K562 (cell line): ENCODE data around the gene UPF2. TPM values are rescaled to one million over a fixed set of nuclear protein-coding genes. Genes with fewer than 3 reads are reported as not detected.

ENCODE experiments used
- CUX1 ChIP-seq: fragments of 200-800 bp; sonication (Bioruptor generic); IDR thresholded peaks from 2 replicates; pipeline ENCODE4 v1.6.1; 2016; ENCODE audit warnings: missing genetic modification characterization, missing compliant biosample characterization
- FOXJ3 ChIP-seq: sonication (generic); formaldehyde crosslinking; IDR thresholded peaks from 2 replicates; pipeline ENCODE4 v1.4.0; 2020; ENCODE audit warnings: mild to moderate bottlenecking, missing genetic modification reagents
- ILF3 ChIP-seq: fragments of 450-650 bp; IDR thresholded peaks from 2 replicates; pipeline ENCODE4 v1.6.1; 2018; ENCODE audit warnings: antibody characterized with exemption, mild to moderate bottlenecking, moderate library complexity, borderline replicate concordance
- POLR2AphosphoS2 ChIP-seq: IDR thresholded peaks from 2 replicates; pipeline ENCODE4 v1.6.1; 2012; ENCODE audit warnings: low read length, improper control_type of control experiment
- RUNX1 ChIP-seq: sonication (generic); IDR thresholded peaks from 2 replicates; pipeline ENCODE4 v1.6.1; 2016; ENCODE audit warnings: antibody characterized with exemption, low read depth
- THRB ChIP-seq: fragments of 450-650 bp; formaldehyde crosslinking; conservative IDR thresholded peaks from 2 replicates; pipeline ENCODE4 v1.4.0; 2022; ENCODE audit warnings: mild to moderate bottlenecking, missing genetic modification characterization
- TSC22D4 ChIP-seq: fragments of 450-650 bp; IDR thresholded peaks from 2 replicates; pipeline ENCODE4 v1.6.1; 2016; ENCODE audit warnings: missing genetic modification characterization, missing biosample characterization, control low read depth
- ZNF644 ChIP-seq: fragments of 200-800 bp; sonication (Bioruptor generic); IDR thresholded peaks from 2 replicates; pipeline ENCODE4 v1.6.1; 2016; ENCODE audit warnings: low read depth, missing genetic modification characterization, missing compliant biosample characterization
- polyA plus RNA-seq, 8 experiments: library from polyadenylated mRNA; depleted of rRNA in 4 of 8; stranded (reverse) in 5 of 8; unstranded in 3 of 8; fragments of >200 nt; fragmentation: Nextera tagmentation in 2 of 8; fragmentation: Illumina TruSeq in 1 of 8; extraction: Ambion mirVana in 2 of 8; extraction: Trizol in 1 of 8; gene quantifications; 2 replicates each; pipeline versions ENCODE4 v1.2.1 to v1.2.3, GENCODE V29; 2011 to 2014; ENCODE audit warnings: inconsistent platforms in 1 of 8, missing spikeins in 1 of 8
- total RNA-seq, 7 experiments: library from RNA; depleted of rRNA in 6 of 7; stranded (reverse); fragments of >200 nt in 6 of 7; fragmentation: Illumina TruSeq in 2 of 7; extraction: Trizol in 2 of 7; gene quantifications; 2 replicates each; pipeline versions ENCODE4 v1.2.1 to v1.2.3, GENCODE V29; 2011 to 2021; ENCODE audit warnings: low replicate concordance in 1 of 7
- TF ChIP-seq, protein P1 (sequence below): sonication (generic); formaldehyde crosslinking; IDR thresholded peaks from 2 replicates; pipeline ENCODE4 v1.9.0; 2022; ENCODE audit warnings: mild to moderate bottlenecking, missing genetic modification reagents
- TF ChIP-seq, protein P2 (sequence below): sonication (generic); formaldehyde crosslinking; IDR thresholded peaks from 2 replicates; pipeline ENCODE4 v1.8.1; 2023; ENCODE audit warnings: mild to moderate bottlenecking, missing genetic modification reagents
- TF ChIP-seq, protein P3 (sequence below), 2 experiments: fragments of 450-650 bp; IDR thresholded peaks; 2 replicates each; pipeline ENCODE4 v1.6.1; 2018; ENCODE audit warnings: mild to moderate bottlenecking in 2 of 2, low read depth in 1 of 2; ENCODE audit not compliant: partially characterized antibody in 2 of 2

UPF2 gene
- total and polyA plus RNA-seq, 9 of the 15 experiments (the other 6 are each of a cell fraction or from before 2014, with no cell fraction given) = 13.9 to 37.7 (median 23.7) TPM

- TF ChIP-seq CUX1 (CRISPR knock-in tag) (no peak), RUNX1 (no peak), FOXJ3 (CRISPR knock-in tag) (no peak), ILF3 (no peak), THRB (CRISPR knock-in tag) (peak; percentile 68; the same call in 1 of the 2 replicates), ZNF644 (tag) (no peak; the same call in 1 of the 2 replicates), POLR2AphosphoS2 (no peak), TSC22D4 (tag) (no peak)
- TF ChIP-seq, protein P1, sequence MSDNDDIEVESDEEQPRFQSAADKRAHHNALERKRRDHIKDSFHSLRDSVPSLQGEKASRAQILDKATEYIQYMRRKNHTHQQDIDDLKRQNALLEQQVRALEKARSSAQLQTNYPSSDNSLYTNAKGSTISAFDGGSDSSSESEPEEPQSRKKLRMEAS (CRISPR knock-in tag) = peak; percentile 24
- TF ChIP-seq, protein P2, sequence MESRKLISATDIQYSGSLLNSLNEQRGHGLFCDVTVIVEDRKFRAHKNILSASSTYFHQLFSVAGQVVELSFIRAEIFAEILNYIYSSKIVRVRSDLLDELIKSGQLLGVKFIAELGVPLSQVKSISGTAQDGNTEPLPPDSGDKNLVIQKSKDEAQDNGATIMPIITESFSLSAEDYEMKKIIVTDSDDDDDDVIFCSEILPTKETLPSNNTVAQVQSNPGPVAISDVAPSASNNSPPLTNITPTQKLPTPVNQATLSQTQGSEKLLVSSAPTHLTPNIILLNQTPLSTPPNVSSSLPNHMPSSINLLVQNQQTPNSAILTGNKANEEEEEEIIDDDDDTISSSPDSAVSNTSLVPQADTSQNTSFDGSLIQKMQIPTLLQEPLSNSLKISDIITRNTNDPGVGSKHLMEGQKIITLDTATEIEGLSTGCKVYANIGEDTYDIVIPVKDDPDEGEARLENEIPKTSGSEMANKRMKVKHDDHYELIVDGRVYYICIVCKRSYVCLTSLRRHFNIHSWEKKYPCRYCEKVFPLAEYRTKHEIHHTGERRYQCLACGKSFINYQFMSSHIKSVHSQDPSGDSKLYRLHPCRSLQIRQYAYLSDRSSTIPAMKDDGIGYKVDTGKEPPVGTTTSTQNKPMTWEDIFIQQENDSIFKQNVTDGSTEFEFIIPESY (CRISPR knock-in tag) = no peak
- TF ChIP-seq, protein P3, sequence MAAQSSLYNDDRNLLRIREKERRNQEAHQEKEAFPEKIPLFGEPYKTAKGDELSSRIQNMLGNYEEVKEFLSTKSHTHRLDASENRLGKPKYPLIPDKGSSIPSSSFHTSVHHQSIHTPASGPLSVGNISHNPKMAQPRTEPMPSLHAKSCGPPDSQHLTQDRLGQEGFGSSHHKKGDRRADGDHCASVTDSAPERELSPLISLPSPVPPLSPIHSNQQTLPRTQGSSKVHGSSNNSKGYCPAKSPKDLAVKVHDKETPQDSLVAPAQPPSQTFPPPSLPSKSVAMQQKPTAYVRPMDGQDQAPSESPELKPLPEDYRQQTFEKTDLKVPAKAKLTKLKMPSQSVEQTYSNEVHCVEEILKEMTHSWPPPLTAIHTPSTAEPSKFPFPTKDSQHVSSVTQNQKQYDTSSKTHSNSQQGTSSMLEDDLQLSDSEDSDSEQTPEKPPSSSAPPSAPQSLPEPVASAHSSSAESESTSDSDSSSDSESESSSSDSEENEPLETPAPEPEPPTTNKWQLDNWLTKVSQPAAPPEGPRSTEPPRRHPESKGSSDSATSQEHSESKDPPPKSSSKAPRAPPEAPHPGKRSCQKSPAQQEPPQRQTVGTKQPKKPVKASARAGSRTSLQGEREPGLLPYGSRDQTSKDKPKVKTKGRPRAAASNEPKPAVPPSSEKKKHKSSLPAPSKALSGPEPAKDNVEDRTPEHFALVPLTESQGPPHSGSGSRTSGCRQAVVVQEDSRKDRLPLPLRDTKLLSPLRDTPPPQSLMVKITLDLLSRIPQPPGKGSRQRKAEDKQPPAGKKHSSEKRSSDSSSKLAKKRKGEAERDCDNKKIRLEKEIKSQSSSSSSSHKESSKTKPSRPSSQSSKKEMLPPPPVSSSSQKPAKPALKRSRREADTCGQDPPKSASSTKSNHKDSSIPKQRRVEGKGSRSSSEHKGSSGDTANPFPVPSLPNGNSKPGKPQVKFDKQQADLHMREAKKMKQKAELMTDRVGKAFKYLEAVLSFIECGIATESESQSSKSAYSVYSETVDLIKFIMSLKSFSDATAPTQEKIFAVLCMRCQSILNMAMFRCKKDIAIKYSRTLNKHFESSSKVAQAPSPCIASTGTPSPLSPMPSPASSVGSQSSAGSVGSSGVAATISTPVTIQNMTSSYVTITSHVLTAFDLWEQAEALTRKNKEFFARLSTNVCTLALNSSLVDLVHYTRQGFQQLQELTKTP (IDR thresholded peaks at IDR 0.05; ENCODE audit: low read depth in 1 of 2, partially characterized antibody in 2 of 2) = peak in 1 of 2 experiments; percentile 59
Observed at GRCh38 chr10:12042797-12043651, at the start of gene UPF2 (continued).
